ENCODE measurements around the gene PTPRJ. TPM values are rescaled to one million over a fixed set of nuclear protein-coding genes. Genes with fewer than 3 reads are reported as not detected.

PTPRJ gene
- total and polyA plus RNA-seq, 8 donors, result 12.6 to 63.5 (median 16.6) TPM

- no peak for TF ChIP-seq CTCF (IDR thresholded peaks at IDR 0.05)
- peak overlapping the region in 1 of 2 donors; percentile 63 for H3K27ac ChIP-seq
- H3K4me3 ChIP-seq, result no peak overlapping the region
- H3K36me3 ChIP-seq, result peaks cover 0 to 4% of the 10 kb centered on the region in 2 donors
- no peaks in the 10 kb centered on the region for H3K9me3 ChIP-seq
- no peaks in the 10 kb centered on the region for H3K27me3 ChIP-seq
- intact Hi-C loops (cut with DNase I), result no loop called here
- DNase-seq (no peak), ATAC-seq (peak; percentile 47)
- H3K4me1 ChIP-seq, result peaks cover 14 to 93% of the 10 kb centered on the region in 2 donors
Measured at GRCh38 chr11:48001438-48002021, 21.2 kb downstream of the PTPRJ start.

GRCh38 chr11:48002561-48002960 is 22.2 kb downstream of the PTPRJ start:
- Histone ChIP-seq H3K4me1 (peaks cover 14 to 93% of the 10 kb centered on the region in 2 donors), H3K27me3 (no peaks in the 10 kb centered on the region), H3K27ac (peak overlapping the region in 1 of 2 donors; percentile 63), H3K4me3 (no peak overlapping the region), H3K9me3 (no peaks in the 10 kb centered on the region), H3K36me3 (no peaks in the 10 kb centered on the region)
- intact Hi-C loops (cut with DNase I), result no loop called here
- ATAC-seq, result no peak
- DNase-seq, result no peak
- no peak for TF ChIP-seq CTCF (IDR thresholded peaks at IDR 0.05)

GRCh38 chr11:48003926-48004325 is 23.6 kb downstream of the PTPRJ start:
- Histone ChIP-seq H3K4me3 (no peak overlapping the region), H3K36me3 (no peaks in the 10 kb centered on the region), H3K4me1 (peaks cover 11 to 95% of the 10 kb centered on the region in 2 donors), H3K27ac (no peak overlapping the region), H3K9me3 (no peaks in the 10 kb centered on the region), H3K27me3 (no peaks in the 10 kb centered on the region)
- intact Hi-C loops (cut with DNase I), result no loop called here
- DNase-seq (no peak), ATAC-seq (no peak)
- no peak for TF ChIP-seq CTCF (IDR thresholded peaks at IDR 0.05)

GRCh38 chr11:48004456-48004855 is 24.1 kb downstream of the PTPRJ start:
- intact Hi-C loops (cut with DNase I), result no loop called here
- no peak for TF ChIP-seq CTCF (IDR thresholded peaks at IDR 0.05)
- no peak for DNase-seq
- ATAC-seq, result no peak
- Histone ChIP-seq H3K27me3 (no peaks in the 10 kb centered on the region), H3K4me3 (no peak overlapping the region), H3K9me3 (no peaks in the 10 kb centered on the region), H3K4me1 (peaks cover 8 to 96% of the 10 kb centered on the region in 2 donors), H3K36me3 (no peaks in the 10 kb centered on the region), H3K27ac (peak overlapping the region in 1 of 2 donors; percentile 85)

- DNase-seq (no peak), ATAC-seq (peak; percentile 9)
- H3K4me3 ChIP-seq, result no peak overlapping the region
- no peak for TF ChIP-seq CTCF (IDR thresholded peaks at IDR 0.05)
- H3K36me3 ChIP-seq, result no peaks in the 10 kb centered on the region
- H3K27me3 ChIP-seq, result no peaks in the 10 kb centered on the region
- H3K27ac ChIP-seq, result peak overlapping the region in 1 of 2 donors; percentile 85
- peaks cover 8 to 98% of the 10 kb centered on the region in 2 donors for H3K4me1 ChIP-seq
- intact Hi-C loops (cut with DNase I), result no loop called here
- no peaks in the 10 kb centered on the region for H3K9me3 ChIP-seq
Measured at GRCh38 chr11:48005136-48005535, 24.8 kb downstream of the PTPRJ start.
